ENCODE measurements around the gene PRPF40A.

Gene PRPF40A

DNA sequence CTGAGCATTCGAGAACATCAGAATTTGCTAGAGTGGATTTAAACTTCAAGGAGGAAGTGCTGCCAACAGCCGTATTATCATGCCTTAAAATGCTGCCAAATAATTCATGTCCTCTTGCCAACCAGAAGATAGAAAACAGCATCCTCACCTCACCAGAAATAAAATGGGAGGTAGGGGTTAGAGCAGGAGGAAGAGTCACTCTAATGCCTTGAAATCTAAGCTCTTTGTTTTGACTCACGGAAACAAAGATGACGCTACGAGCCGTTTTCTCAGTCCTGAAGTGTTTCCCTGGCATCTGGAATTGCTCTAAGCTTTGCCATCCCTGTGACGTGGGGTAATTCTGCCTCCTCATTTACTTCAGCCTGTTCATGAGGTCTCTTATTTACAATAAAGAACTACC is 97.1 kb downstream of the PRPF40A start:
- DNase-seq (ENCODE audit: low spot score) = no peak
- TF ChIP-seq, protein P1, sequence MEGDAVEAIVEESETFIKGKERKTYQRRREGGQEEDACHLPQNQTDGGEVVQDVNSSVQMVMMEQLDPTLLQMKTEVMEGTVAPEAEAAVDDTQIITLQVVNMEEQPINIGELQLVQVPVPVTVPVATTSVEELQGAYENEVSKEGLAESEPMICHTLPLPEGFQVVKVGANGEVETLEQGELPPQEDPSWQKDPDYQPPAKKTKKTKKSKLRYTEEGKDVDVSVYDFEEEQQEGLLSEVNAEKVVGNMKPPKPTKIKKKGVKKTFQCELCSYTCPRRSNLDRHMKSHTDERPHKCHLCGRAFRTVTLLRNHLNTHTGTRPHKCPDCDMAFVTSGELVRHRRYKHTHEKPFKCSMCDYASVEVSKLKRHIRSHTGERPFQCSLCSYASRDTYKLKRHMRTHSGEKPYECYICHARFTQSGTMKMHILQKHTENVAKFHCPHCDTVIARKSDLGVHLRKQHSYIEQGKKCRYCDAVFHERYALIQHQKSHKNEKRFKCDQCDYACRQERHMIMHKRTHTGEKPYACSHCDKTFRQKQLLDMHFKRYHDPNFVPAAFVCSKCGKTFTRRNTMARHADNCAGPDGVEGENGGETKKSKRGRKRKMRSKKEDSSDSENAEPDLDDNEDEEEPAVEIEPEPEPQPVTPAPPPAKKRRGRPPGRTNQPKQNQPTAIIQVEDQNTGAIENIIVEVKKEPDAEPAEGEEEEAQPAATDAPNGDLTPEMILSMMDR (IDR thresholded peaks at IDR 0.05; ENCODE audit: extremely low read depth, missing control alignments) = no peak

DNA sequence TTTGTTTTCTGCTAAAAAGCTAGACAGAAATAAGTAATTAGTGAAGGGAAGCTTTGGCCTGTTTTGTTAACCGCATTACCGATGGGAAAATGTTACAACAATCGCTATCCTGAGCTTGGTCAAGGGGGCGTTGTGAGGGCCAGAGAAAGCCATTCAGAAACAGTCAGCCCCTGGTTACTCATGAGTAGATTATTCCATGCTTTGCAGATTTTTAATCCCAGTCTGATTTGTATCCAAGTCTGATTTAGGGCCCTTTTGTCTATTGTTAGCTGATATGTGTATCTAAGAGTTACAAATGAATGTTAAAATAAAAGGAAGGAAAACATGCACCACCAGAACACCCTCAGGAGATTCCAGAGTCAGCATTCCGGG is 99.1 kb downstream of the PRPF40A start:
- TF ChIP-seq, protein P1 (IDR thresholded peaks at IDR 0.05; ENCODE audit: extremely low read depth, missing control alignments) = no peak
- no peak for DNase-seq (ENCODE audit: low spot score)

DNA sequence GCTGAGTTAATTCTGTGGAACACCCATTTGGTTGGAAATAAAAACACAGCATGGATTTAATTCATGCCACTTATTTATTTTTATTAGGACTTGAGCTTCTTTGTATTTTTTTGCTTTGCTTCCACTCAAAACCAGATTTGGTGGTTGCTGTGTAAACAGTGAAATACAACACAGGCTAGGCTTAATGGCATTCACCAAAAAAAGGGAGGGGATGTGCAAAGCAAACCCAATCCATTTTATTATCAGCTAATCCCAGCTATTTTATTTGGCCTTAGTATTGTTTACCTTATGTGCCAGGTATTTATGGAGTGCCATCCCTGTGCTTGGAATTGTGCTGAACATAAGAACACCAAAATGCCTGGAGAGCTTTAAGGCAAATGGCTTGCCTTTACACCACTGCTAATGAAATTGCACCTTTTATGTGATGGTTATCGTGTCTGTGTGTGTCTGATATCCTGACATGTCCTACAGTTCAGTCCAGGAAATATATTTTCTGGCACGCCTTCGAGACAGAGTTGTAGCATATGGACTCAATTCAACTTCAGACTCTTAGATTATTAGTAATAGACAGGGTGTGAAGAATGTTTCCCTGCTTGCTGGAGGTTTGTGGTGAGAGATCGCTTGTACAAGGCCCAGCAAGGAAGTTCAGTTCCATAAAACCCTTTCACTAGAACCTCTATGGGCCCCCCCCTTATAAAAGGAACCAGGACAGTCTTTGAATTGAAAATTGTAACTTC is 99.6 kb downstream of the PRPF40A start:
- no peak for DNase-seq (ENCODE audit: low spot score)
- TF ChIP-seq, protein P1 (IDR thresholded peaks at IDR 0.05; ENCODE audit: extremely low read depth, missing control alignments) = no peak

DNA sequence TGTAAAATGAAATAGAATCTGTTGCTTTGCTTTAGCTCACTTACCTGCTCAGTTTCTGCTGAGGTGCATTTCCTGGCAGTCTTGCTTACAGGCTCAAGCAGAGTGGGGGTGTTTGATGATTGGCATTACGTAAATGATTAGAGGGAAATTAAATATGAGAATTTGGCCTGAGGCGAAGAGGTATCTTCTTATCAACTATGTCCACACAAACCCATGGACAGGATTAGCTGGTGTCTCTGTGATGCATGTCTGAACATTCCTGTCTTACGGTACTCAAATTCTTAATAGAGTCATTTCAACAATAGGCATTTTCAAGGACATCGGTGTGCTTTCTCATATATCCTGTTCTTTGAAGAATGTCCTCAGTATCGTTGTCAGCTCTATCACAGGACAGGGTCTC is 102.1 kb downstream of the PRPF40A start:
- no peak for DNase-seq (ENCODE audit: low spot score)

DNA sequence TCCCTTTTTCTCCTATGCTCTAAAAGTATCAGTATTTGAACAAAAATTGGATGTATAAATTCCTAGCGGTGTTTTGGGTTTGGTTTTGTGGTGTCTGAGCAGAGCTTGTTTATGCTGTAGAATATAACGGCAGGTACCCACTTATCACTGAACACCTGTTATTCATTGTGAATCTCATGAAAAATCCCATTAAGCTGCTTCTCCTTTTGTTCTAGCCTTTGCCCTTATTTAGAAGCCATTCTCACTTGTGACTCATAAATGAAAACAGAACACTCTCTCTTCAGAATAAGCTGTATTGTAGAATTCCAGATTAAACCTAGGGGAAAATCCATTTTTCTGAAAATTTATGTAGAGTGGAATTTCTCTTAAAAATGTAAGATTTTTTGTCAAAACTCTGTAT is 104.0 kb downstream of the PRPF40A start:
- TF ChIP-seq, protein P1 (IDR thresholded peaks at IDR 0.05; ENCODE audit: extremely low read depth, missing control alignments) = no peak
- DNase-seq (ENCODE audit: low spot score) = peak; percentile 26

More for the DNA sequence above, 102.1 kb downstream of the PRPF40A start:
- TF ChIP-seq, protein P1 (IDR thresholded peaks at IDR 0.05; ENCODE audit: extremely low read depth, missing control alignments) = no peak

DNA sequence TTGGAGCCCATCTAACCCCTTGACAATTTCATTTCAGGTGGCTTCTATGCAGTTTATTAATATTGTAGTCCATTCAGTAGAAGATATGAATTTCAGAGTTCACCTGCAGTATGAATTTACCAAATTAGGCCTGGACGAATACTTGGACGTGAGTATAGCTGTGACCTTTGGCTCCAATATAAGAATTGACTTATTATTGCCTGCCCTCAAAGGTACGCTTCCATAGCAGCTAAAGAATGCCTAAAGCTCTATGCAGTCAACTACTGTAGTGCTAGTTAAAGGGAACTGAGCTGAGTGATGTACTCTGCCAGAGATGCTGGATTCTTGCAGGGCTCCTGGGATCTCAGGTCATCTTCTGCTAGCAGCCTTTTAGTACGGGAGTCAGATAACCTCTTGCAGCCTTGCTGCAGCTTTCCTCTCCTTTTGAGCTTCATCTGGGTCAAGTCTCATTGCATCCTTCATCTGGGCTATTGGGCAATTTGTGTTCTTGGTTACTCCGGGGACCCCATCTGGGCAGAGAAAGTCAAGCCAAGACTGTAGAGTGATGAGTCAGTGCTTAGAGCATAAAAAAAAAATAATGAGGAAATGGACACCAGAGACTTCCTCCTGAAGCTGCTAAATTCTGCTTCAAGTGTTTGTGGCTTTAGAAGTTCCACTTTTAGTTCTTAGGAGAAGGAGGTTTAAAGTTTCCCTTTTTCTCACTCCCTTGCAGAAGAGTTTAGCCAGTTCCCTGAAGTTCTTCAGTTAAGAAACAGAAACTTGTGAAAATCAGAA is 105.6 kb downstream of the PRPF40A start:
- peak; percentile 52 for DNase-seq (ENCODE audit: low spot score)
- TF ChIP-seq, protein P1 (IDR thresholded peaks at IDR 0.05; ENCODE audit: extremely low read depth, missing control alignments) = no peak

DNA sequence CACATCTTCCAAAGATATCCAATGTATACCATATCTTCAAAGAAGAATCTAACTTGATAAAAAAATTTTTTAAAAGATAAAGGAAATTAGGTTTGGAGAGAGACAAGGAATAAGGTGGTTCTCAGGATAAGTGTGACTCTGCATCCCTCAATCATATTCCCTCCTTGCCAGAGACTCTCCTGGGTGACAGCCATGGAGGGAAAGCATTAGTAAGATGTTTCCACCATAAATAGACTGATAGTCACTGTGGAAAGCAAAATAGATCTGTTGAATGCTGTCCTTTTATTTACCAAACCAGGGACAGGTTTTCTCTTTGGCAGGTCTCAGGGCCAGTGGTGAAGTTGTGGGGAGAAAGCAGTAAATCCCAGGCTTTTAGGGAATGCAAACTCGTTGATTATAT is 107.6 kb downstream of the PRPF40A start:
- no peak for DNase-seq (ENCODE audit: low spot score)
- TF ChIP-seq, protein P1 (IDR thresholded peaks at IDR 0.05; ENCODE audit: extremely low read depth, missing control alignments) = no peak
